Stimulated activated CD8-positive, alpha-beta memory T cell treated with anti-CD3 and anti-CD28 coated beads, Interleukin-4, amount 100 ng/mL, for 24 hours (primary cell): ENCODE measurements around the gene MTUS2.
"Not testable (repeated sequence)": the region's sequence is repeated elsewhere in the genome, so short reads cannot be mapped to it uniquely, and the experiment has no call there.

Source experiments
- DNase-seq: peaks from one replicate; pipeline ENCODE4 v3.0.0-alpha.2; 2020; ENCODE audit warnings: low read depth

The MTUS2 gene

GRCh38 chr13:28958441-28958840 is 138.3 kb downstream of the MTUS2 start:
- no peak for DNase-seq

DNA sequence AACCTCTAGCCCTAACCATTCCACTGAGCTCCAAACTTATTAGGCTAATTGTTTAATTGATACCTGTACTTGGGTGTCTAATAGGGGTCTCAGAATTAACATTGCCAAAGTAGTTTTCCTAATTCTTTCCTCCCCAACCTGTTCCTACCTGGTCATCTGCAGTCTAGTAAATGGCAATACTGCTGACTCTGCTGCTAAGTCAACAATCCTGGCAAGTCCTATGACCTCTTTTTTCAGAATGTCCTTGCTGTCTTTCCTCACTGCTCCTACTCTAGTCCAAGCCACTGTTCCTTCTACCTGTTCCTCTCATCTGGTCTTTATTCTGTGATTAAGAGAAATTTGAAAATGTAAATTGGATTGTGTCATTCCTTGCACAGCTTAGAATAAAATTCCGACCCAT is 143.9 kb downstream of the MTUS2 start:
- no peak for DNase-seq

DNA sequence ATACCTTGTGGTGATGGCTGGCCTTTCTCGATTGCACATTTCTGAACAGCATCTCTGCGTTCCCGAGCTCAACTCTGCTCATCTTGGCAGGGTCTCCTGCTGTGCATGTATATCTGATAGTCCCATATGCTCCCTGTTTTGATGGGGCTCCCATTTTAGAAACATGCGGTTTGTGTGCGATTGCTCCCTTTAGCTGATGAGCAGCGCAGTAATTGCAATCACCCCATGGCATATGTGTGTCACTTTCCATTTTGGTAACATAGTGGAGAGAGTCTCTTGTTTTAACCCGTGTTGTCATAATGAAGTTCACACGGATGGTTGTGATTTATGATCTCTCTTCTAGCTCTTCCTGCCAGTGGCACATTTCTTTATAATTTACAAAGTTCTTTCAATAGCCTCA is 144.7 kb downstream of the MTUS2 start:
- no peak for DNase-seq

DNA sequence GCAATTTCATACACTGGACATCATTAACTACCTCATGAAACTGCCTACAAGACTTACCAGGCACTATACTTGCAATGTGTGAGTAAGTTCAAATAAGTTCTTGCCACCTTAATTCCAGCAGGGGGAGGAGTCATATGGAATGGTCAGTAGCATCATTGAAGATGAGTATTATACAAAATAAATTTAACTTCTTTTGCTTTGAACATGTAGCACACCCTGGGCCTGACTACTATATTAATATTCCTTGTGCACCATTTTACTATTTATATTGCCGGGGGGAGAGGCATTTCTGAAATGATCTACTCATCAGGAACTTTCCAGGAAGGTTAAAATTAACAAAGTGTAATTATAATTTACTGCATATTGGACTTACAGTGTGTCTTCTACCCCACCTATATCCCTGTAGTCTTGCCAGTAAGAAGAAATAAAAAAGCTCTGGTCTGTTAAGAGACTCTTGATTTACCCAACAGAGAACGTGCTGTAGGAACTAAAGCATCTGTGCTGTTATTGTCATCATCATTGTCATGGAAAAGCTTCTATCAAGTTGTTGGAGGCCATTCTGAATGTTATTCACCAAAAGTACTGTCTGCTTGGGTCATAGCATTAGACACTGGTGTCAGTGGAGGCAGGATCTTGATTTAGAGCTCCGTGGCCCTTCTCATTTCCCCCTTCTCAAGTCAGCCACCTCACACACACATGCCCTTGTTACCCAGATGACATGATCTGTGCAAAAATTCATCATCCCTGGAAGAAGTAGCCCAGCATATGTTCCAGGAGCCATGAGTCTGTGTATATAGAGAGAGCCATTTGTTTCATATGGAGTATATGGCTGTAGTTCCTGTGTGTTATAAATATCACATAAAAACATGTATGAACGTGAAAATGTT is 147.1 kb downstream of the MTUS2 start:
- DNase-seq: no peak

GRCh38 chr13:28976195-28976594 is 156.1 kb downstream of the MTUS2 start:
- DNase-seq: no peak

GRCh38 chr13:28976636-28977035 is 156.5 kb downstream of the MTUS2 start:
- no peak for DNase-seq

DNA sequence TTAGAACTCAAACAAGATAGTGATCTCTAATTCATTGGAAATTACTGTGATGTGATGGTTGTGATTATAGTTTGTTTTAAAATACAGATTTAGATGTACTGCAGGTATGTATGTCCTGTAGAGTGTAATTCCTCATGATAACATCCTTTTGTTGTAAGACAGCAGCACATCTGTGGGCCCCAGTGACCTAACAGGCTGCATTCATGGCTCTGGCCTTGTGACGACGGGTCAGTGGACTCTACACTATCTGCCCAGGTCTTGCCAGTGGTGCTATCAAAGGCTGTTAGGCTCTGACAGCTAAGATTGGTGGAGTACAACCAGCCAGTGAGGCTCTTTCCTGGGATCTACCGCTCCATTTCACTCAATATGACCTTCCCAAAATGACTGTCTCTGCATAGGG is 158.4 kb downstream of the MTUS2 start:
- DNase-seq: no peak

DNA sequence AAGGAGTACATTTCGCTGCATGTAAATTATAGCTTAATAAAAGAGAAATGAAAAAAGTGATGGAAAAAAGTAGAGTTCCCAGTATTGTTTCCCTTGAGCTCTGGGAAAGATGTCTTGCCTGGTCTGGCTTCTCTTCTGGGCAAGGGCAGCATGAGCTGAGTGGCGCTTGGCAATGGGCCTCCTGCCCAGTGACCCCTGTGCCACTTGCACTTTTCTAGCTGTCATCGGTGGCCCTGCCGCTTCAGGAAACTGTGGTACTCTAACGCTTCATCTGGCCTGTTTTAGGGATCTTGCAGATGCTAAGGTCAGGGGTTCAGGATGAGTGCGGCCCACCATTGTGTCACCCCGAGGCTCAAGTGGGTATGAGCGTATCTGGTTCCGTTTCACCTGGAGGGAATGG is 161.4 kb downstream of the MTUS2 start:
- DNase-seq: no peak

DNA sequence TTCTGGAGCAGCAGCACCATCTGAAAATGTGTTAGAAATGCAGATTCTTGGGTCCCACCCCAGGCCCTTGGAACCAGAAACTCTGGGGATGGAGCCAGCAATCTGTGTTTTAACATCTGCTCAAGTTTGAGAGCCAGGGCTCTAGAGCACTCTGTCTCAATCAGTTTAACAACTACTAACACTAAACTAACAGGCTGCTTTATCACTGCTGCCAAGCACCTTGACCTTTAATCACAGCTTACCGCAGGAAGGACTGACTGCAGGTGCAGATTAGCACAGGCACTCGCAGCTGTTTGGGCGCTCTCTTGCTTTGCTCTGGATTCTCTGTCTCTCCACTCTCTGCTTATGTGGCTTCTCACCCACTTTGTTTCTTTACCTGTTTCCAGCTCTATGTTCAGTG is 163.5 kb downstream of the MTUS2 start:
- DNase-seq: no peak

DNA sequence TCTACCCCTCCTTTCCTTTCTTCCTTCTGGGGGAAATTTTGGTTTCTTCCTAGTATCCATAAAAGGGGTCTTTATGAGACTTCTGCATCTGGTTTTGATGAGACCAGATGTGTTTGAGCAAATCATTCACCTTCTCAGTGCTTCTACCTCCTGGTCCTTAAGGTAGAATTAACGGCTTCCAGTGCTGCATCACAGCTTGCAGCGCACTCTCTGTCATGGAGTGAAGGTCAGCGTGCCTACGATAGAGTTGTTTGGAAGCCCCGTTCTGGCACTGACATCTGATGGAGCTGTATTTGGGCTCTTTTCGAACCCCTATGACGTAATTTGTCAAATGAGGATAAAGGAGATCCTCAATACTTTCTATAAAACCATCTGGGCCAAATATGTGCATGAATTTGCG is 164.2 kb downstream of the MTUS2 start:
- no peak for DNase-seq

DNA sequence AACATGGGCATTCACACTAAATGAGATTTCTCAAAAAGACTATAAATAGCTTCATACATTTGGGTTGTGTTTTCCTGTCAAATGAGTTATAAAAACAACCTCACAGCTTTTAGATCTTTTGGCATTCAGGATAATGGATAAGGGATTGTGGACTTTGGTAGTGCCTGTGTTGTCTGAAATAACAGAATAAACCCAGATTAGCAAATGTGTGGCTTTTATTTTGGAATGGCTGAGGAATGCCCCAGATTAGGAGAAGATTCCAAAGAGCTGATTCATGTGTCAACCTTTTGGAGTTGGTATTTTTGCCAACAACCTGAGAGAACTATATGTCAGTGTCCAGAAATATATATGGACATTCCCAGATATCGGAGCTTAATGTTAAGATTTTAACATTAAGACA is 164.7 kb downstream of the MTUS2 start:
- DNase-seq: no peak

DNA sequence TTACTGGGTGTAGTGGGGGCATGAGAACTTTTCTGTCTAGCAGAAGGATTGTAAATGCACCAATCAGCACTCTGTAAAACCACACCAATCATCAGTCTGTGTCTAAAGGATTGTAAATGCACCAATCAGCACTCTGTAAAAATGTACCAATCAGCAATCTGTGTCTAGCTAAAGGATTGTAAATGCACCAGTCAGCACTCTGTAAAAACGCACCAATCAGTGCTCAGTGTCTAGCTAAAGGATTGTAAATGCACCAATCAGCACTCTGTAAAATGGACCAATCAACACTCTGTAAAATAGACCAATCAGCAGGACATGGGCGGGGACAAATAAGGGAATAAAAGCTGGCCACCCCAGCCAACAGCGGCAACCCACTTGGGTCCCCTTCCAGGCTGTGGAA is 170.2 kb downstream of the MTUS2 start:
- DNase-seq: not testable (repeated sequence)

DNA sequence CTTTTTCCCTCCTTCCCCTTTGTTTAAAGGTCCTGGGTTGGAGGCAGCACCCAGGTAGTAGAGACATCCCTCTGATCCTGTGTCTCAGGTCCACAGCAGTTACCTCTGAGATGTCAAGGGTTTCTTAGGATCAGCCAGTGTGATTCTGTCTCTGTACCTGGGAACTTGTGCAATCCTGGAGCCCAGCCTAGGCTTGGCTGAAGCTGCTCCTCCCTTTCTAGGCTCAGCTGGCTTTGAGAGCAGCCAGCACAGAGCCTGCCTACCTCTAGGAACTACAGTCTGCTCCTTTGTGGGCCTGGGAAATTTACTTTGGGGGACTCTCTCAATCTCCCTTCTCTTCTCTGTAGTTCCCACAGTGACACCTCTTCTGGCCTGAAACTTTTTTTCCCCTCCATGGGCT is 171.6 kb downstream of the MTUS2 start:
- no peak for DNase-seq

DNA sequence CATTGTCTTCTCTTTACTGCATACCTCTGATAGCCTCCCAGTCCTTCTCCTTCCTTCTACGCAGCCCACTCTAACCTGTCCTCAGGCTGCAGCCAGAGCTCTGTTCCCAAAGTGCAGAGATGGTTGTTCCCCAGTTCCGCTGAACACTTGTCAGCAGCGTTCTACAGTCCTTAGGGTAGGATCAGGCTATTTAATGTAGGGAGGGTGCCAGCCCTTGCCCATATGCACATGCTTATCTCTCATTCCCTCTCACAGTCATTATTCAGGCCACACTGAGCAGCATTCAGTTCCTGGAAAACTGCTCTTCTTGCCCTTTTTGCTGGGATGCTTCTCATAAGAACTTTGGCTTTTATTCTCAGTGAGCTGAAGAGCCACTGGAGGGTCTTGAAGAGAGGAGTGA is 180.7 kb downstream of the MTUS2 start:
- no peak for DNase-seq

GRCh38 chr13:29005035-29005762 is 185.1 kb downstream of the MTUS2 start:
- DNase-seq: no peak

DNA sequence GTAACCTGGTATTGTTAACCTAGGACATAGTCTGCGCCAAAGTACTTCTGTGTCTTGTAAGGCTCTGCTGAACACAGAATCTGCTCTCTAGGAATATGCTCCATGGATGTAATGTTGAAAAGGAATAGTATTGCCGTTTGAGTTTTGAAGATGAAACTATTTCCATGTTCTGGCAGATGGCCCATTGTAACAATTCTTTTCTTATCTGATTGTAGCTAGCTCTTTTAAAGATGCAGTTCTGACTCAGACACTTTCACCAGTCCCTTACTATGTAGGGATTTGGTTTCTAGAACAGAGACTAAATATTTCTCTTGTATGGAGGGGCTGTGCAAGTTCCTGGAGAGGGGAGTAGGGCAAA is 185.6 kb downstream of the MTUS2 start:
- no peak for DNase-seq

GRCh38 chr13:29006359-29006850 is 186.3 kb downstream of the MTUS2 start:
- DNase-seq: no peak

DNA sequence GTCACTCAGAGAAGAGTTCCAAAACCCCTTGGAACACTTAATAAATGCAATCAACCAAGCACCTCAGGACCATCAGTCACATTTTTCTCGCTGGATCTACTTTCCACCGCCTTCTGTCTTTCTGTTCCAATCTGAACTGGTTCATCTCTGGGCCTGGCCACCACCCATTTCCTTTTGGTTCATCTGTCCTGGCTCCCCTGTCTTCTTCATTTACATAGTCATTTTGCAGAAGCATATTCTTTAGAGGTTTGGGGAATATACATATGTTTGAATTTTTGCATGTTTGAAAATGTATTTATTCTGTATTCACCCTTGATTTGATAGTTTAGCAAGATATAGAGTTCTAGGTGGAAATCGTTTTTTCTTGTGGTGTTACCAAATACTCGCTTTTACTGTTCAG is 188.2 kb downstream of the MTUS2 start:
- no peak for DNase-seq

GRCh38 chr13:29020314-29020713 is 200.2 kb downstream of the MTUS2 start:
- no peak for DNase-seq

DNA sequence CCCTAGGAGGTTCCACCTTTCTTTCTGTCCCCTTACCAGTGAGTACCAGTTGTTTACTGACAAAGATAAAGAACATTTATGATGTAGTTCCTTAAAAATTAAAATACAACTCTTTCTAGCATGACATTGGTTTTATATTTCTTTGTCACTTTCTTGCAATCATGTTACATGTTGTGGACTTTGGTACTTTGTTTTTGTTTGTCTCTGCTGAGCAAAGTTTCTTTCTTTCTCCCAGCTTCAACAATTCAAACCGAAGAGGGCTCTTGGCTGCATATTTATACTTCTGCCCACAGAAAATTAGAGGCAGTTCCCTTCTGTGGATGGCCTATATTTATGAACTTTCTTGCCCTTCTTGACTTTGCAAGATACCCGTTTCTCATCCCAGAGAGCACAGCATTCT is 201.2 kb downstream of the MTUS2 start:
- DNase-seq: no peak

- DNase-seq: no peak
Measured at GRCh38 chr13:29021717-29022116, 201.6 kb downstream of the MTUS2 start.

DNA sequence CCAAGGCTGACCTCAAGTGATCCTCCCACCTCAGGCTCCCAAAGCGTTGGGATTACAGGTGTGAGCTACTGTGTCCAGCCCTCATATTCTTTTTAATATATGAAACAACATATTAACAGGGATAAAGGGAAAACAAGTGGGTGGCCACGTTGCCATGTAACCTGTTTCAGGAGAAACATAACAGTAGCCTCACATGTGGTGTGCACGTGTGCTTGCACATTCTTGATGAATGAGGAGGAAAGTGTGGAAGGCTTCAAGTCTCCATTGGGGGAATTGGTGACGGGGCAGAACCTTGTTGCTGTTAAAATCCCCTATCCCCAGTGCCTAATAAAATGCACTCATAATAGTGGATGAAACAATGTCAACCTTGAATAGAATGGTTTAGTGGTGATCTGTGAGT is 202.3 kb downstream of the MTUS2 start:
- no peak for DNase-seq

DNA sequence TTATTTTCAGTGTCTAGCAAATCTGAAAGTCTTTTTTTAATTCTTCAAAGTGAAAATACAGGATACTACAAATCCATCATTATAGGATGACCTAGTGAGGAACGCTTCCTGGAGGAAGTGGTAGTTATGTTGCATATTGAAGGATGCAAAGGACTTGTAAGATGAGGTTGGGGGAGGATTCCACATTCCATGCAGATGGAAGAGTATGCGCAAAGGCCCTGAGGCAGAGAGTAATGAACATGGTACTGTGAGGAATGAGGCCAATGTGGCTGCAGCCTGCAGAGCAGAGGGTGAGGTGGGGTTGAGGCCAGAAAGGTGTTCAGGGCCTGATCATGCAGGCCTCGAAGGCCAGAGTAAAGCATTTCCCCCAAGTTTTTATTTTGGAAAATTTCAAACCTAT is 202.8 kb downstream of the MTUS2 start:
- DNase-seq: no peak

GRCh38 chr13:29024783-29025182 is 204.6 kb downstream of the MTUS2 start:
- DNase-seq: no peak
